Activated B cell treated with CpG ODN at 0.5 μM for 24 hours (primary cell): ENCODE results near the gene IGLON5. TPM values are rescaled to one million over a fixed set of nuclear protein-coding genes. Genes with fewer than 3 reads are reported as not detected.

Experiments
- ATAC-seq: fragments of 200-7000 bp; cut with Tn5 transposase; one replicate; pipeline ENCODE4 v1.10.0; 2021; ENCODE audit warnings: low read depth, mild to moderate bottlenecking, moderate library complexity
- CTCF ChIA-PET: fragments of 350-600 bp; sonication (Branson Sonifier 250); formaldehyde crosslinking; loops from one replicate; lab custom pipeline; 2021; ENCODE audit warnings: antibody characterized with exemption; lab: Charles Lee
- POLR2A ChIA-PET: fragments of 350-600 bp; sonication (Branson Sonifier 250); formaldehyde crosslinking; loops from one replicate; lab custom pipeline; 2021; ENCODE audit warnings: antibody characterized with exemption; lab: Charles Lee
- DNase-seq: peaks from one replicate; pipeline ENCODE4 v3.0.0; 2022
- H3K27ac Mint-ChIP-seq: one replicate; pipeline ENCODE4 v1.8.0; 2020; ENCODE audit warnings: mixed read lengths
- H3K27me3 Mint-ChIP-seq: one replicate; pipeline ENCODE4 v1.8.0; 2021; ENCODE audit warnings: mixed read lengths
- H3K36me3 Mint-ChIP-seq: one replicate; pipeline ENCODE4 v1.8.0; 2021; ENCODE audit warnings: low read depth, mixed read lengths
- H3K4me1 Mint-ChIP-seq: one replicate; pipeline ENCODE4 v1.8.0; 2021; ENCODE audit warnings: mixed read lengths
- H3K4me3 Mint-ChIP-seq: one replicate; pipeline ENCODE4 v1.8.0; 2020; ENCODE audit warnings: mild to moderate bottlenecking, mixed read lengths
- H3K9me3 Mint-ChIP-seq: one replicate; pipeline ENCODE4 v1.8.0; 2020; ENCODE audit warnings: mixed read lengths
- CTCF ChIP-seq: fragments of 200-600 bp; IDR thresholded peaks from one replicate; pipeline ENCODE4 v1.8.0; 2022; ENCODE audit warnings: antibody characterized with exemption, mild to moderate bottlenecking
- intact Hi-C: fragments of 100-400 bp; cut with micrococcal nuclease; formaldehyde crosslinking; loops from one replicate; pipeline ENCODE4 v1.15.1; 2024
- total RNA-seq: library from RNA; stranded (reverse); gene quantifications from 2 replicates; pipeline ENCODE4 v1.2.3, GENCODE V29; 2022

The IGLON5 gene
- total RNA-seq, 1 donor from 2014 or later, result not detected

GRCh38 chr19:51367565-51368365, 56.3 kb downstream of the IGLON5 start:
- H3K4me3 Mint-ChIP-seq, result peak overlapping the region; percentile 98
- H3K27ac Mint-ChIP-seq, result peak overlapping the region; percentile 96
- intact Hi-C loops, result loop anchor here (1.0 to 10.0 kb wide), 6 partner anchors 23 to 563 kb away; partner anchors contain the start of gene SIGLEC10
- no peak for TF ChIP-seq CTCF
- H3K4me1 Mint-ChIP-seq, result peaks cover 36% of the 10 kb centered on the region
- no peaks in the 10 kb centered on the region for H3K27me3 Mint-ChIP-seq
- POLR2A ChIA-PET, result interaction anchor here (0.6 to 3.7 kb wide), 14 partner anchors 10 to 335 kb away, joined by 3 to 35 read pairs (median 3); partner anchors contain the start of genes C19orf84 and SIGLEC10
- H3K36me3 Mint-ChIP-seq, result peaks cover 12% of the 10 kb centered on the region
- DNase-seq, result peak; percentile 99
- peak; percentile 84 for ATAC-seq
- H3K9me3 Mint-ChIP-seq, result no peaks in the 10 kb centered on the region
- CTCF ChIA-PET, result interaction anchor here (0.8 to 1.5 kb wide), 3 partner anchors 28 to 289 kb away, joined by 3 to 6 read pairs (median 4); partner anchors contain the start of gene SIGLEC10

GRCh38 chr19:51368366-51369282, 57.2 kb downstream of the IGLON5 start, which contains the start of gene CLDND2:
Gene CLDND2 (minus strand): TSS chr19:51369003. CDS start chr19:51368577, 426 bp downstream.
- ChIA-PET CTCF (interaction anchor here (0.8 to 1.5 kb wide), 3 partner anchors 27 to 288 kb away, joined by 3 to 6 read pairs (median 4); partner anchors contain the start of gene SIGLEC10), POLR2A (interaction anchor here (0.6 to 3.7 kb wide), 12 partner anchors 22 to 292 kb away, joined by 3 to 35 read pairs (median 4); partner anchors contain the start of genes C19orf84 and SIGLEC10)
- Mint-ChIP-seq H3K36me3 (peaks cover 12% of the 10 kb centered on the region), H3K4me3 (peak within 1 kb of the TSS; percentile 98), H3K4me1 (peaks cover 34% of the 10 kb centered on the region), H3K9me3 (no peaks in the 10 kb centered on the region), H3K27me3 (no peaks in the 10 kb centered on the region), H3K27ac (peak within 1 kb of the TSS; percentile 96)
- ATAC-seq (no peak), DNase-seq (no peak)
- intact Hi-C loops, result loop anchor here (10.0 kb wide), 1 partner anchor 564 kb away; no protein-coding TSS in a partner anchor
- no peak for TF ChIP-seq CTCF

- no peak for ATAC-seq
- H3K27me3 Mint-ChIP-seq, result no peaks in the 10 kb centered on the region
Measured at GRCh38 chr19:51370230-51370629, 58.8 kb downstream of the IGLON5 start.

GRCh38 chr19:51371186-51371690, 59.8 kb downstream of the IGLON5 start:
- ATAC-seq (no peak), DNase-seq (no peak)
- intact Hi-C loops, result no loop called here
- Mint-ChIP-seq H3K36me3 (peaks cover 7% of the 10 kb centered on the region), H3K27me3 (no peaks in the 10 kb centered on the region), H3K27ac (no peak overlapping the region), H3K4me3 (no peak overlapping the region), H3K9me3 (no peaks in the 10 kb centered on the region), H3K4me1 (peaks cover 15% of the 10 kb centered on the region)
- TF ChIP-seq CTCF, result no peak
- POLR2A ChIA-PET, result interaction anchor here (0.5 kb wide), 1 partner anchor 881 kb away, joined by 3 read pairs; no protein-coding TSS in a partner anchor
- CTCF ChIA-PET, result interaction anchor here (0.6 kb wide), 1 partner anchor 31 kb away, joined by 3 read pairs; no protein-coding TSS in a partner anchor

More at GRCh38 chr19:51370230-51370629, 58.8 kb downstream of the IGLON5 start:
- ChIA-PET POLR2A (interaction anchor here (0.7 kb wide), 1 partner anchor 47 kb away, joined by 3 read pairs; the partner anchor contains the start of gene SIGLEC10), CTCF (no interaction called here)
- intact Hi-C loops, result no loop called here
- Mint-ChIP-seq H3K36me3 (peaks cover 12% of the 10 kb centered on the region), H3K4me3 (peak overlapping the region; percentile 1), H3K4me1 (peaks cover 23% of the 10 kb centered on the region), H3K27ac (no peak overlapping the region), H3K9me3 (no peaks in the 10 kb centered on the region)
- no peak for TF ChIP-seq CTCF
- DNase-seq, result no peak
